Activated effector memory CD4-positive, alpha-beta T cell treated with Interleukin-2 at 50 U/mL for 16 hours (primary cell): Measurements from ENCODE around the gene CPOX.

Source experiments
- DNase-seq: peaks from one replicate; pipeline ENCODE4 v3.0.0-alpha.2; 2020

Gene CPOX

DNA sequence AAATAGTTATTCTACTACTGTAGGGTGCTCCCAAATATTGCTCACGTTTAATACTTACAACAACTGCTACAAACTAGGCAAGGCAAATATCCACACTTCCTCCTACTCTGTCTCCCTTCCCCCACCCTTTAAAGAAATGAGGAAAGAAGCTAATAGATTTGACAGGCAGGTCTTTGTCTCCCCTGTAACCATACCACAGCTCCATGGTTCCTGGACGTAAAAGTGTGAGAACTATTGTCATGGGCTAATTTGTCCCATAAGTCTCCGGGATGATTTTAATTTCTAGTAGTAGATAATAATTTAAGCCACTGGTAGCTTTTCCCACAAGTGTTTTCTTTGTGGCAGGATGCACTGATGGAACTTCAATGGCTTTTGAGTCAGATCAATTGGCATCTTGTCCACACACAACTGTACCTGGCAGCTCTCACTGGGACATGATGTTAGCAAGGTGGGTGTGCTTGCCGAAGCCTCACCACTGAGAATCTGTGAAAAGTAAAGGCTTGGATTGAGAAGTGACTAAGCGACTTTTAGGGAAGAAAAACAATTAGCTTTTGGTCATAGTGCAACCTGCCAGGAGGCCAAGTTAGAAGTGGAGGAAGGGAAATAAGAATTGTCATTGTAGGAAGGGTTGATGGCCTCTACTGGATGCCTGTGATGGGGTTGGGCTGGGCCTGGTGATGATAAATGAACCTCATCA, 1.4 kb upstream of the CPOX start:
- DNase-seq, result no peak

- DNase-seq, result no peak
Observed at GRCh38 chr3:98592345-98592935, 971 bp downstream of the CPOX start.

- DNase-seq, result no peak
Observed at GRCh38 chr3:98589331-98590036, 3.9 kb downstream of the CPOX start.

- no peak for DNase-seq
Observed at GRCh38 chr3:98588065-98588464, 5.3 kb downstream of the CPOX start.

DNA sequence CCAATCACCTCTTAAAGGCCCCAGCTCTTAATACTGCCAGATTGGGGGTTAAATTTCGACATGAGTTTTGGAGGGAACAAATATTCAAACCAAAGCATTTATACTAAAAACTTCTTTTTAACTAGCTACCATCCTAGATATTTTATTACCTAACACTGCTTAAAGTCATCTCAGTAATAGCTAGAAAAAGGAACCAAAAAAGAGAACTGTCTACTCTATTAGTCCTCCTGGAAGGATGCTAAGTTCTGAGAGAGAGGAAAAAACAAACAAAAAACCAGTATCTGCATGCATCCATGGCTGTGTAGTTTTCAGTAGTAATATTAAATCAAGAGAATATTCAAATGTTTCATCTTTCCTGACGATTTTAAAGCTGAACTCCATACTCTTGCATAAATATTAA, 5.8 kb downstream of the CPOX start:
- no peak for DNase-seq

DNA sequence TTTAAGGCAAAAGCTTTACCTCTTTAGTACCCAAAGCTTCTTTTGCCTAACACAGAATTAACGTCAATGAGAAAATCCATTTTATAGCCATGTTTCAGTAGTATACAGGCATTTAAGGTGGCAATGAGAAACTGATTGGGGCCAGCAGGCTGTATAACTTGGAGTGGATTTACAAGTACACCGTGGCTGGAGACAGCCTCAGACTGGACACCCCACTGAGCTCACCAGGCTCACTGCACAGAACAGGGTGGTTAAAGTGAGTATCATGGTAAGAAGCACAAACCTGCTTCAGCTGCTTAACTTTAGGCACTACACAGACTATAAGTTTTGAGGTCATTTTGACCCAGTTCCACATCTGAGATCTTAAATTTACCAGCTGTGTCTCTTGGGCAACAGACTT, 8.9 kb downstream of the CPOX start:
- DNase-seq, result no peak

DNA sequence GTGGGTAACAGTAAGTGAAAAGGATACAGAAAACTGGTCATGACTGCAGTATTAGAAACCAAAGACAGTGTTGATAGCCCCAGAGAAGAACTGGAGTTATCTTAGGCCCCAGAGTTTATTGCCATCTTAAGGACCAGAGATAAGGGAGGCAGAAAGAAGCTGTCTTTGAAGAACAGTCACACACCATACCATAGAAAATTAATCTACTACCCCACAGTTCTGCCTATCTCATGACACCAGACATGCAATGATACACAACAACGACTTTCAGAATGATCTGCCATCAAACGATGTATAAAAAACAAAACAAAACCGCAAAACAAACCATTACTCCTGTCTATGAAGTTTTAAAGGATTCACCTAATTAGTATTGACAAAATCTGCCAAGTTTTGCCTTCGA, 9.6 kb downstream of the CPOX start:
- no peak for DNase-seq

GRCh38 chr3:98582042-98582441, 11.4 kb downstream of the CPOX start:
- DNase-seq, result no peak

DNA sequence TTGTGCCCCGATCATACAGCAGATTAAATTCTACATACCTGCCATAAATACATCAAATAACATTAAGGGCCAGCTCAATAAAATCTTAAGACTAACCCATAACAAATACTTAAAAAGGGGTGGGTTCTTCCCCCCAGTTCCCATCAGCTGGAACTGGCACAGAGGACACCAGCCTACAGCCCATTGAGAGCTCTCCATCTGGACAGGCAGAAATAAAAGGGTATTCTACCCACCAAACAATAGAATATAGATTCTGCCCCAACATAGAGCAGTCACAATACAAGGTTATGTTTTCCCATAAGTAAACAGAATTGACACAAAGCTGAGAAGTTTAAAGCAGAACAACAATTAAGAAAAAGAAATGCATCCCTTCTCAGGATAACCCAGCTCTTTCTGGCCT, 11.9 kb downstream of the CPOX start:
- no peak for DNase-seq

- no peak for DNase-seq
Observed at GRCh38 chr3:98580401-98581386, 12.7 kb downstream of the CPOX start.

DNA sequence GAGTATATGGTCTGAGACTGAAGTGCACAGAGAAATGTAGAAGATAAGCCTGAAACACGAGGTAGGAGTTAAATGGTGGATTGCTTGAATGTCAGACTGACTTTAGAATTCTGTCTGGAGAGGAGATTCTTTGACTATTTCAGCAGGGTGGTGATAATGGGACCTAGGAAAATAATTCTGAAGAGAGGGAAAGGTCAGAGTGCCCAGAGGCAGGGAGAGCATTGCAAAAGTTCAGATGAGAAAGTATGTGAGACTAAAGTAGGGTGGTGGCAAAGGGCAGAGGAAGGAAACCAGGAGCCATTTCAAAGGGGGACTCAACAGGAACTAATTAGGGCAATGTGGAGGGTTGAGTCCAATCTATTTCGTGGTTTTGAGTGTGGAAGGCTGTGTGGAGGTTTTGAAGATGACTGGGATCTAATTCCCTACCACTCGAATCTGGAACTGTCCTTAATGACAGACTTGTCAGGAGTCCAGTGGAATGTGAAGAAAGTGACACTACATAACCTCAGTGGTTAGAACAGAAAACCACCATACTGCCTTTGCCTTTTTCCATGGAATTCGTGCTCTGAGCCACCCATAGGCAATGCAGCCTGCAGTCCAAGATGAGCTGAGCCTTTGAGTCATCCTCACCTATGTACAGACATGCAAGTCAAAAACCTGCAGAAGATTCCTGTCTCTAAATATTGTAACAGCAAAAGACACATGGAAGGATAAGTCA, 16.1 kb downstream of the CPOX start:
- no peak for DNase-seq

- DNase-seq, result no peak
Observed at GRCh38 chr3:98574132-98574531, 19.3 kb downstream of the CPOX start.

DNA sequence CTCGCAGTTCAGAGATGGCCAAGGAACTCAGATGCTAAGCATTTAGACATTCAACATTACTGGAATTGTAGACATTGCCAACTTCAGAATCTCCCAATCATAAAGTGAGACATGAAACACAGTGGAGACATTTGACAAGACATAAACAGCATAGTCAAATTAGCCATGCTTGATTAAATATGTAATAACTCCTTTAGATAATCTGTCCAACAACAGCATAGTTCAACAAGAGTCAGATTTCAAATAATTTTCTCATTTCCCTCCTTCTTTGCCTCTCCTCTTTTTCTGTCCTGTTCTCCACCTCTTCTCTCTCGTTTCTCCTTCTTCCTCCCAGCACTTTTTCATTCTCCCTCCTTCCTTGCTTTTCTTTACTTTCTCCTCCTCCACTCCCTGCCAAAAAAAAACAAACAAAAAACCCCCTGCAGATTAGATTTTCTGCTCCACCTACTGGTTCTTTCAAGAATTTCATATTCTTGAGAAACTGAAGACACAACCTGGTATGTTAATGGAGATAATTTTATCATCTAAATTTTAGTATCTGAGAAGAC, 20.2 kb downstream of the CPOX start:
- no peak for DNase-seq

DNA sequence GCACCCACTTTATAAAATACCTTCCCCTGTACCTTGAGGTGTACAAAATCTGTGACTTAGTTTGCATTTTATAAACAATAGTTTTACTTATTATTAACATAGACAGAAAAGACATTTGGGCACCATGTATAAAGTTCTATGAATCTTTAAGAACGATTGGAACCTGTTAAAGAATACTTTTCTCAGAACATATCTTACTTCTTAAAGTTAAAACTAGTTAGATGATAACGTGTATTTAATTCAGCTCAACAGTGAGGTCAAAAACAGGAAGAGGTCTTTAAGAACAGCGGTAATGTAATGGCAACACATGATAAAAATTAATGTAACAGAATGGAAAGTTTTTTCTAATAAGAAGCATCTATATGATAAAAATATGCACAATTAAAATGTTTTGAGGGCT, 25.0 kb downstream of the CPOX start:
- no peak for DNase-seq

- no peak for DNase-seq
Observed at GRCh38 chr3:98567666-98568270, 25.6 kb downstream of the CPOX start.

DNA sequence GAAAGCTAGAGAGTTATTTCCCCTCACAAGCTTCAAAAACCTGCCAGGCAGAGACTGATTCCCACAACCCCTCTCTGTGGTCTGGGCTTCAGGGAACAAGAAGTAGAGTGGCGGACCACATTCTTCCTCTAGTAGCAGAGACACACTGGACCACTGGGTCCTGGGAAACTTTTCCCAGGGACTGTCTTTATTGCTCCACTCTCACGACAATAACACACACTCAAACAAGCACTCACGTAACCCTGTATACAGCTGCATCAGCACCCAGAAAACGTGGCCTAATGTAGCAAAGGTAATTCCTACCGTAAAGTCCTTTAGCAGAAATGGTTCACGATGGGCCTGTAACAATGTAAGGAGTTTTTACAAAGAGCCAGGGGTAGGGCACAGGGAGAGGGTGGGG, 27.6 kb downstream of the CPOX start:
- no peak for DNase-seq

DNA sequence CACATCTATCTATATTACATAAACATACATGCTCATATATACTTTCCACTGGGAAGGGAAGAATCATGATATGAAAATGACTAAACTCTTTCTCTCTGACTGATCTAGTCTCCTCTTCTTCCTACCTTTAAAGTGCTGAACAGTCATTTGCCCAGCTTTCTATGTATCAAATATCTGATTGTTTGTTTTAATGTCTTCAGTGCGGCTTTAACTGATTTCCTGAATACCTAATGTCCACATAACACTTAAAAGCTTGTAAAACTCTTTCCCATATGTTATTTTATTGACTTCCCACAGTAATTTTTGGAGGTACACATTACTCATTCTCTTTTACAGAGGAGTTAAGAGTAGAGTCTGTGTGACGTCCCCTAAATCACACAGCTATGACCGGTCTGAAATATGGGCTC, 28.2 kb downstream of the CPOX start:
- no peak for DNase-seq

DNA sequence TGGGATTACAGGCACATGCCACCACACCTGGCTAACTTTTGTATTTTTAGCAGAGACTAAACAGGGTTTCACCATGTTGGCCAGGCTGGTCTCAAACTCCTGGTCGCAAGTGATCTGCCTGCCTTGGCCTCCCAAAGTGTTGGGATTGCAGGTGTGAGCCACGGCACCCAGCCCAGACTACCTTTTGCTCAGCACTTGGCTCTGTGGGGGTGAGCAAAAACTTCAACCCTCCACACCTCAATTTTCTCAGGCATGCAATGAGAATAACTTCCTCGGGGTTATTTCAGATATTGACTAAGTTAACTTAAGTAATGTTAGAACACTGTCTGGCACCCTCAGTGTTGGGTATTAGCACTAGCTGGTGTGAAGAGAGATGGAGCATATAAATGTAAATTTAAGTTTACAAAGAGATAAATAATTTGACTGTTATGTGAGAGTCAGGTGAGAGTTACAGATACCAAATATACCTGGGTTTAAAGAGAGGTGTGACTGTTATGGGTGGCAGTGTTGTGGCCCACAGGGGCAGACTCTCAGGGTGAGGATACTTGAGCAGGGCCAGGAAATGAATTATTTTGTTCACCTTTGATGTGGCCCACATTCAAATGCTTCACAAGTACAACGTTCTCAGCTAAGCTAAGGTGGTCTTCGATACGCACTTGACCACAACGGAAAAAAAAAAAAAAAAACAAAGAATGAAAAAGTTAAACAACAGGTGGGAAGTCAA, 29.0 kb downstream of the CPOX start:
- peak; percentile 46 for DNase-seq

DNA sequence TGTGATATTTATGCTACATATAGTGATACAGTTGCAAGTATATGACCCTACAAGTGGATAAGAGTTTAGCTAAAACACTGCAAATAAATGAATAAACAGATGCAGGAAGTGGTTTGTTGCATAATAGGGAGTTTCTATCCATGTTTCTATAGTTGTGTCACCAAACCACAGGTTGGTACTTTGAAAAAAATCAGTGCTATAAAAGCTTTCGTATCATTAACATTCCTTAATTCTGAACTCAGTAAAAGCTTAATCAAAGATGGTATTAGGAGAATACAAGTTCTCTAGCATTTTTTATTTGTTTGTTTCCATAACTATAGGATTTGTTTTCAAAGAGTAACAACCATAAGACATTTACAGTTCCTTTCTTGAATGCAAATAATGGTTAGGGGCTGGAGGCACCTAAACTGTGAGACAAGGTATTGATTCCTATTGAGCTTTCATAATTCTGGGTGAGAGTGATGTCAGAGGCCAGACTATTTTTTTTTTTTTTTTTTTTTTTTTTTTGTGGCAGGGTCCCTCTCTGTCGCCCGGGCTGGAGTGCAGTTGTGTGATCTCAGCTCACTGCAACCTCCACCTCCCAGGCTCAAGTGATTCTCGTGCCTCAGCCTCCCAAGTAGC, 29.6 kb downstream of the CPOX start:
- DNase-seq, result no peak

GRCh38 chr3:98561727-98562521, 31.5 kb downstream of the CPOX start:
- DNase-seq, result no peak
